Mesodermal cell (in vitro differentiated cells): ENCODE results near the gene ANKDD1B. TPM values are rescaled to one million over a fixed set of nuclear protein-coding genes. Genes with fewer than 3 reads are reported as not detected.
"Not testable (repeated sequence)": the region's sequence is repeated elsewhere in the genome, so short reads cannot be mapped to it uniquely, and the experiment has no call there.

Experiments used
- H3K27ac ChIP-seq: 2 replicates; pipeline ENCODE4 v1.7.0; 2013; ENCODE audit warnings: mild to moderate bottlenecking, low read depth, low read length, moderate library complexity; ENCODE audit not compliant: severe bottlenecking
- H3K36me3 ChIP-seq: 2 replicates; pipeline ENCODE4 v1.7.1; 2013; ENCODE audit warnings: mild to moderate bottlenecking, low read length, moderate library complexity; ENCODE audit not compliant: control insufficient read depth, insufficient read depth
- H3K4me1 ChIP-seq: one replicate; pipeline ENCODE4 v1.7.1; 2013; ENCODE audit warnings: mild to moderate bottlenecking, low read length; ENCODE audit not compliant: insufficient read depth, control insufficient read depth, poor library complexity, severe bottlenecking
- H3K4me3 ChIP-seq: 2 replicates; pipeline ENCODE4 v1.7.0; 2013; ENCODE audit warnings: low read length, control low read depth, mild to moderate bottlenecking; ENCODE audit not compliant: insufficient read depth, poor library complexity, severe bottlenecking; ENCODE audit errors: extremely low read depth
- H3K9me3 ChIP-seq: 2 replicates; pipeline ENCODE4 v1.7.1; 2013; ENCODE audit warnings: mild to moderate bottlenecking, low read length, moderate library complexity; ENCODE audit not compliant: control insufficient read depth
- WGBS, 2 experiments: methylation state at CpG; one replicate each; pipeline ENCODE4 v1.1.5; 2013; ENCODE audit warnings: missing lambda C conversion rate in 2 of 2; ENCODE audit not compliant: insufficient coverage in 2 of 2; 5-methylcytosine and 5-hydroxymethylcytosine counted together
- polyA plus RNA-seq, 2 experiments: library from polyadenylated mRNA; stranded (reverse); fragments of 50-300 nt; gene quantifications; one replicate each; pipeline ENCODE4 v1.2.3, GENCODE V29; 2013

The ANKDD1B gene
- 0.52 TPM for polyA plus RNA-seq (2013, experiment 1 of 2)
- not detected for polyA plus RNA-seq (2013, experiment 2 of 2)

DNA sequence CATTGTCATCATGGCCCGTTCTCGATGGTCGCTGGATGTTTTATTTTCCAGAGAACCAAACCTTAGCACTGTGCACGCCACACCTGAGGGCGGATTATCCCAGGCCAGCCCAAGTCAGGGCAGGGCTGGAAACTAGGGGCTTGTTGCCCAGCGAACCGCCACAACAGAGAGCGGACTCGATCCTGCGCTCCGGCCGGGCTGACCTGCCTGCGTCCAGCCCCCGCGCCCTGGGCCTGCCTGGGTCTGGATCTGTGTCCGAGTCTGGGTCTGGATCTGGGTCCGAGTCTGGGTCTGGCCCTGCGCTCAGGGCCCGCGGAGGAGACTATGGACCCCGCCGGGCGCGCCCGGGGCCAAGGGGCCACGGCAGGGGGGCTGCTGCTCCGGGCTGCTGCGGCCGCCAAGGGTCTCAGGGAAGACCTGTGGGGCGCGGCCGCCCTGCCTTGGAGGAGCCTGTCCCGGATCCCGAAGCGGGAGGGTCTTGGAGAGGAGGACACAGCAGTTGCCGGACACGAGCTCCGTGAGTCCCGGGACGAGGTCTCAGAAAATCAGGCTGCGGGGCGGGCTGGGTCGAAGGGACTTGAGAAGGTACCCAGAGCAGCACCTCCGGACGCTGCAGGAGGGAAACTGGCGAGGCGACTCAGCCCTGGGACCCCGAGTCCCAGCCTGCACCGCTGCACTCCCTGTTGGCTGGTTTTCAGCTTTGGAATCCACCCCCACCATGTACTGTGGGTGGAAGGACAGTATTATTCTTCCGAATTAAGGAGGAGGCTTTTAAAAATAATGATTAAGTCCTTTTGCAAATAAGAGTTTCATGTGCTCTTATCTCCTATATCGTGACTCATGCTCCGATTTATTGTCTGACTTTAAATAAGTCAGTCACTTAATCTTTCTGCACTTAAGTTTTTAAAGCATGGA, at the start of gene ANKDD1B:
Gene ANKDD1B, plus strand, starts transcription at position 143 of the 915 bp plus-strand sequence. Its CDS starts 182 bp downstream, at position 325.
- WGBS, 2 experiments: 46 to 61% methylated on average over 43 to 48 of the region's 52 CpGs
- Histone ChIP-seq H3K9me3 (no peaks in the 10 kb centered on the region), H3K4me1 (peaks cover 5% of the 10 kb centered on the region), H3K36me3 (no peaks in the 10 kb centered on the region), H3K27ac (peak within 1 kb of the TSS; percentile 29), H3K4me3 (peak within 1 kb of the TSS; percentile 35)

DNA sequence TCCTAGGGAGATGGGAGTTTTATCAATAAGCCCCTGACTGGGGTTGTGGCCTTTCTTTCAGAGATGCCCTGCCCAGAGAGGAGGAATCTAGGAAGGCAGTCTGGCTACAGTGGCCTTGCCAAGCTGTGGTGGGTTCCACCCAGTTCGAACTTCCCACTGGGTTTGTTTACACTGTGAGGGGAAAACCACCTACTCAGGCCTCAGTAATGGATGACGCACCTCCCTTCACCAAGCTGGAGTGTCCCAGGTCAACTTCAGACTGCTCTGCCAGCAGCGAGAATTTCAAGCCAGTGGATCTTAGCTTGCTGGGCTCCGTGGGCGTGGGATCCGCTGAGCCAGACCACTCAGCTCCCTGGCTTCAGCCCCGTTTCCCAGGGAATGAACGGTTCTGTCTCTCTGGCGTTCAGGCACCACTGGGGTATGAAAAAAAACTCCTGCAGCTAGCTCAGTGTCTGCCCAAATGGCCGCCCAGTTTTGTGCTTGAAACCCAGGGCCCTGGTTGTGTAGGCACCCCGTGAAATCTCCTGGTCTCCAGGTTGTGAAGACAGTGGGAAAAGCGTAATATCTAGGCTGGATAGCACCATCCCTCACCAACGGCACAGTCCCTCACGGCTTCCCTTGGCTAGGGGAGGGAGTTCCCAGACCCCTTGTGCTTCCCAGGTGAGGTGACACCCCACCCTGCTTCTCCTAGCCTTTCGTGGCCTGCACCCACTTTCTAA, 45.1 kb upstream of the ANKDD1B start:
- not testable (repeated sequence) for H3K36me3 ChIP-seq, H3K4me3 ChIP-seq, H3K9me3 ChIP-seq
- Histone ChIP-seq H3K4me1 (peaks cover 14% of the 10 kb centered on the region), H3K27ac (peak overlapping the region; percentile 85)
- 82 to 89% methylated on average over 12 to 14 of the region's 15 CpGs for WGBS, 2 experiments

DNA sequence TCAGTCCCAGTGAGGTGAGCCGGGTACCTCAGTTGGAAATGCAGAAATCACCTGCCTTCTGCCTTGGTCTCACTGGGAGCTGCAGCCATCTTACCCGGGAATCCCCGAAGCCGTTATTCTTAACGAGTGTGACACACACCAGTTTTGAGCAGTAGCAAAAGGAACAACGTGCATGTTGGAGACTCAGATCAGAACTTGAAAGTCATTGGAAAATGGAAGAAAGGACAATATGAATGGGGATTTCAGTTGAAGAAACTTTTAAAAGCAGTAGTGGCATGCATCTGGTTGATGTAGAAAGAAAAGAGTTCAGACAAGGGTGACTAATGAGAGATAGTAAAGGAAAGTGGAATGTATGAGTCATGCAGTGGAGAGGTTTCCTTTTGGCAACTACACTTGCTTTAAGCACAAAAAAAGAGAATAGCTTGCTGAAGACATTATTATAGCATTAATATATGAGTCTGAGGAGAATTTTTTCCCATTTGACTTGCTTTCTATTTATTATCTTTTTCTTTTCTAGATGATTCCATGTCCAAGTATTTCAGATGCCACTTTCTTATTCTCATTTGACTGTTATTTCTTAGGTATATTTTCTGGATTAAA, 44.4 kb upstream of the ANKDD1B start:
- H3K36me3 ChIP-seq: peaks cover 8% of the 10 kb centered on the region
- 60 to 77% methylated on average over 6 of the region's 6 CpGs for WGBS, 2 experiments
- peak overlapping the region; percentile 85 for H3K27ac ChIP-seq
- peaks cover 8% of the 10 kb centered on the region for H3K9me3 ChIP-seq
- no peak overlapping the region for H3K4me3 ChIP-seq
- H3K4me1 ChIP-seq: peaks cover 14% of the 10 kb centered on the region

DNA sequence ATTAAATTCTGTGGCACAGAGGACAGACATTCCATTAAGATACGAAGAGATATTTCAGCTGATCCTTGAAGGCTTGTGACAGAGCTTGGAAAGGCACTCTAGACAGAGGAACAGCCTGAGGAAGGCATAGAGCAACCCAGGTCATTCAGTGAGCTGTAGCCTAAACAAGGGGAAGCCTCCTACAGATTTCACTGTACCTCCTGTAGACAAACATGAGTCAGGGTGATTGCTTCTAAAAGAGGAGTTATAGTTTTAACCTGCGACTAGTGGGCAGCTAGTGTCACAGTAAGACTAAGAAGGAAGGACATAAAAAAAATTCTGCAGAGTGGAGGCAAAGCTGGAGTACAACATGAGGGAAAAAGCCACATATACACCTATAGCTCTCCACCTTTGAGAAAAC, 43.5 kb upstream of the ANKDD1B start:
- WGBS, 2 experiments: 50 to 64% methylated on average over 1 of the region's 2 CpGs
- peaks cover 8% of the 10 kb centered on the region for H3K9me3 ChIP-seq
- H3K36me3 ChIP-seq: peaks cover 8% of the 10 kb centered on the region
- H3K4me3 ChIP-seq: no peak overlapping the region
- peaks cover 14% of the 10 kb centered on the region for H3K4me1 ChIP-seq
- peak overlapping the region; percentile 85 for H3K27ac ChIP-seq

DNA sequence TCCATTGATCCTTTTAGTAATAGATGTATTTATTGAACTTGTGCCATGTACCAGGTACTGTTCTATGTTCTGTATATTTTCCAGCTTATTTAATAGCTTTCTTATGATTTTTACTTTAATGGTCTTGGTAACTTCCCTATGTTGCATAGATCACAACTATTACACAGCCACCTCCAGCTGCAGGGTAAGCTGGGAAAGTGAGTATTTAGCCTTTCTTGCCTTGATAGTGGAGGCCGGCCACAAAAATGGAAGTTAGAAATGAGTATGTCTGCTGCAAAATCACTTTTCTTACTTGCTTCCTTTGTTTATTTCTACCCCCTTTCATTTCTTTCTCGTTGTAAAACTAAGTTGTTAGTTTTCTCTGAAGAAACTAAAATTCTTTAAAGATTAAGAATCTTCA, 43.1 kb upstream of the ANKDD1B start:
- peaks cover 14% of the 10 kb centered on the region for H3K4me1 ChIP-seq
- WGBS, 2 experiments: no CpG with 5 or more reads among the region's 2 CpGs
- H3K9me3 ChIP-seq: peaks cover 6% of the 10 kb centered on the region
- H3K36me3 ChIP-seq: peaks cover 8% of the 10 kb centered on the region
- no peak overlapping the region for H3K4me3 ChIP-seq
- peak overlapping the region; percentile 85 for H3K27ac ChIP-seq

DNA sequence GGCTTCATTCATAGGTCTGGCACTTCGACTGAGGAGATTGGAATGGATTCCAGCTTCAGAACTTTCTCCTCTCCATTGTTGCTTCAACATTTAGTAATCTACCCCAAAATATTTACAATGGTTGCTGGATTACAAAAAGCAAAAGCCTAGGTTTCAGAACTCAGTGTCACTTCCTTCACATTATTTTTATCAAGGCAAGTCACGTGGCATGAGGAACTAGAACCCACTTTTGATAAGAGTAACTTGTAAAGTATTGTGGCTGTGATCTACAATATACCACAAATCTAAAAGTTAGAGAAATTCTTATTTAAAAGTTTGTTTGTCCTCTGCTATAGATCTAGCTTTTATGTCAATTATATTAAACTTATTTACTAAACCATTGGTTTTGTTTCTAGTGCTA, 39.7 kb upstream of the ANKDD1B start:
- Histone ChIP-seq H3K4me3 (no peak overlapping the region), H3K27ac (no peak overlapping the region), H3K4me1 (peaks cover 9% of the 10 kb centered on the region), H3K36me3 (peaks cover 12% of the 10 kb centered on the region), H3K9me3 (no peaks in the 10 kb centered on the region)
- 100% methylated on average over 1 of the region's 2 CpGs; no CpG with 5 or more reads in 1 of the 2 experiments for whole genome bisulfite sequencing, 2 experiments

DNA sequence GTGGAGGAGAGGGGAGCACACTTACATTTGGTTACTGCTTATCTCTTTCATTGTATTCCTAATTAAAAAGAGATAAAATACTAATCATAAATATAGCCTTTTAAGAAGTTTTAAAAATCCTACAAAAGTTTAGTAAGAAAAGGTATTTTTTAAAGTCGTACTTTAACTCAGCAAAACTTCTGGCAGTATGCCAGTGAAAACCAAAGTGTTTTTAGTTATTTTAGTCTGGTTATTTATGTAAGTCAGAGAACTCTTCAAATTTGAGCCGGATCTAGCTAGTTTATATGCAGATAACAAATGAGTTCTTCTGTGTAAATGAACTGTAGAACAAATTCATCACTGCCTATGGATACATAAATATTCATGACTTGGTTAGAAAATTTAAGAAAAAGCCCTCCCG, 36.5 kb upstream of the ANKDD1B start:
- Histone ChIP-seq H3K36me3 (peaks cover 15% of the 10 kb centered on the region), H3K4me3 (no peak overlapping the region), H3K9me3 (no peaks in the 10 kb centered on the region), H3K4me1 (no peaks in the 10 kb centered on the region), H3K27ac (no peak overlapping the region)
- WGBS, 2 experiments: no CpG with 5 or more reads among the region's 3 CpGs

DNA sequence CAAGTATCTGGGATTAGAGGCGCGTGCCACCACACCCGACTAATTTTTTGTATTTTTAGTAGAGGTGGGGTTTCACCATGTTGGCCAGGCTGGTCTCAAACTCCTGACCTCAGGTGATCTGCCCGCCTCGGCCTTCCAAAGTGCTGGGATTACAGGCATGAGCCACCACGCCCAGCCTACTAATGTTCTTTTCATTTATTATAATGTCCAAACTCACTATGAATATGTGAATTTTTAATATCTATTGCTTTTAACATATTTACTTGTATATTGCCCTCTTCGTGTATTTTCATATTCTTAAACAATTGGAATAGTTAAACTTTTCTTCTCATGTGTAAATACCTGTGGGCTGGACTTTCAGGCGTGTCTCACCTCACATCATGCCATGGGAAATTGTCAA, 33.0 kb upstream of the ANKDD1B start:
- WGBS, 2 experiments: 67% methylated on average over 1 of the region's 8 CpGs; no CpG with 5 or more reads in 1 of the 2 experiments
- H3K27ac ChIP-seq, H3K4me3 ChIP-seq, H3K9me3 ChIP-seq, H3K4me1 ChIP-seq: not testable (repeated sequence)
- peaks cover 25% of the 10 kb centered on the region for H3K36me3 ChIP-seq

DNA sequence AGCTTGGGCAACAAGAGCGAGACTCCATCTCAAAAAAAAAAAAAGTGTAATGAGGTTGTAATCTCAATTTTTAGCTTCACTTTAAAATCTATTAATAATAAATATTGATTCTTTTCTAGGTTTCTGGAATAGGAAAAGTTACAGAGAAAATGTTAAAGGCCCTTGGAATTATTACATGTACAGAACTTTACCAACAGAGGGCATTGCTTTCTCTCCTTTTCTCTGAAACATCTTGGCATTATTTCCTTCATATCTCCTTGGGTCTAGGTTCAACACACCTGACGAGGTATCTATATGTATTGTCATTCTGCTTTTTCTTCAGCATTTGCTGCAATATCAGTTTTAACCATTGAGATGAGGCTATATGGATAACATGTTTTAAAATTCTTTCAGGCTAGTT, 26.6 kb upstream of the ANKDD1B start:
- Histone ChIP-seq H3K4me1 (no peaks in the 10 kb centered on the region), H3K4me3 (no peak overlapping the region), H3K9me3 (no peaks in the 10 kb centered on the region), H3K27ac (no peak overlapping the region), H3K36me3 (peaks cover 28% of the 10 kb centered on the region)
- no CpG with 5 or more reads among the region's 2 CpGs for WGBS, 2 experiments

DNA sequence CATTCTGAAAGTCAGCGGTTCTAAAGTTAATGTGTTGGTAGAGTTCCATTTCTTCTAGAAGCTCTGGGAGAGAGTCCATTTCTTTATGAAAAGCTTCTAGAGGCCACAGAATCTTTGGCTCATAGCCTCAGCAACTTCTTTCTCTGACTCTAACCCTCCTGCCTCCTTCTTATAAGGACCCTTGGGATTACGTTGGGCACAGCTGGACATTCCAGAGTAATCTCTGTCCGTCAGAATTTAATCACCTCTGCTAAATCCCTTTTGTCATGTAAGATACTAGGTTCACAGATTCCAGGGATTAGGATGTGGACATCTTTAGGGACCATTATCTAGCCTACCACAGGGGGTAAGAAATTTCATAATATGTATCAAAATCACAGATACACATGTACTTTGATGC, 22.6 kb upstream of the ANKDD1B start:
- H3K4me1 ChIP-seq: no peaks in the 10 kb centered on the region
- WGBS, 2 experiments: 83 to 90% methylated on average over 2 of the region's 3 CpGs
- no peak overlapping the region for H3K4me3 ChIP-seq
- no peak overlapping the region for H3K27ac ChIP-seq
- no peaks in the 10 kb centered on the region for H3K9me3 ChIP-seq
- peaks cover 26% of the 10 kb centered on the region for H3K36me3 ChIP-seq
